GM12874 (cell line): ENCODE data around the gene PTPRN2.

Experiments used
- CTCF ChIP-seq: IDR thresholded peaks from 2 replicates; pipeline ENCODE4 v1.5.1; 2011; ENCODE audit warnings: low read depth, mild to moderate bottlenecking, control low read depth, low read length, moderate library complexity; ENCODE audit not compliant: insufficient read depth

Gene PTPRN2

GRCh38 chr7:158587162-158588084 lies at the start of gene PTPRN2:
TSS of gene PTPRN2 (minus strand) at chr7:158587823.
- TF ChIP-seq CTCF, result no peak

DNA sequence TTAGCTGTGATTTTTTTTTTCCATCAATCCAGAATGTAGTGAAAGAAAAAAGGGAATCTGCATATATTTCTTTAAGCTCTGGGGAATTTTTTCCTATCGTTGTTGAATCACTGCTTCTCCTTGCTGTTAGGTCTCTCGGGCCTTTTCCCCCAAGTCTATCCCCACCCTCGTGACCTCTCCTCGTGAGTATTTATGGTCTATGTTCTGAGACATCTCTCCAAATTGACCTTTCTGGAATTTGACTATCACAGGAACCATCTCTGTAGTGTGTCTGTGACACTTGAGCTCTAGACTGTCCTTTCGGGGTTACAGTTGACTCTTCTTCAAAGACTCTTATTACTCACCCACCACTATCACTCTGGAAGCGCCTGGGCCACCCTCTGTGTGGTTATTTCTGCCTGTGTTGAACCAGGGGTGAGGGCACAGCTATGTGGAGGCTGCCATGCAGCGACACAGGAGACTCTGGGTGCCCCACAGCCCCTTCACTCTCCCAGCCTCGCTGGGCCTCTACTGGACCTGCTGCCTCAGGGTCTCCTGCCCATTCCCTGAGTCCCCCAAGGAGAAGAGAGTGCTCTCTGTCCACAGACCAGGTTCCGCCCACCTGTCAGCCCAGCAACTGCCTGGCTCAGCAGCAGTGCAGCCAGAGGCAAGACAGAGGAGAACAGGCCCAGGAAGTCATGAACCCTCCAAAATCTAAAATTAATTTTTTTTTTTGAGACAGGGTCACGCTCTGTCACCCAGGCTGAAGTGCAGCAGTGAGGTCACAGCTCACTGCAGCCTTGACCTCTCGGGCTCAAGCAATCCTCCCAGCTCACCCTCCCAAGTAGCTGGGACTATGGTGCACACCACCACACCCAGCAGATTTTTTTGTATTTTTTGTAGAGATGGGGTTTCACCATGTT lies 45.7 kb upstream of the PTPRN2 start:
- no peak for TF ChIP-seq CTCF

GRCh38 chr7:158631574-158632195 lies 44.1 kb upstream of the PTPRN2 start:
- no peak for TF ChIP-seq CTCF

GRCh38 chr7:158623241-158623640 lies 35.6 kb upstream of the PTPRN2 start:
- TF ChIP-seq CTCF, result no peak

- no peak for TF ChIP-seq CTCF
Observed at GRCh38 chr7:158620839-158621441, 33.3 kb upstream of the PTPRN2 start.

GRCh38 chr7:158620418-158620817 lies 32.8 kb upstream of the PTPRN2 start:
- no peak for TF ChIP-seq CTCF
